Daoy (cell line): ENCODE data around the gene PGLYRP3. TPM values are rescaled to one million over a fixed set of nuclear protein-coding genes. Genes with fewer than 3 reads are reported as not detected.

ENCODE experiments used
- DNase-seq: peaks from one replicate; pipeline ENCODE4 v3.0.0-alpha.2; 2015; ENCODE audit warnings: low read depth
- total RNA-seq: library from RNA; depleted of rRNA; stranded (reverse); fragments of >200 nt; shearing (Covaris generic); gene quantifications from 2 replicates; pipeline ENCODE4 v1.2.3, GENCODE V29; 2014; rRNA removed

PGLYRP3 gene
- total RNA-seq, result not detected in 2 replicates

DNA sequence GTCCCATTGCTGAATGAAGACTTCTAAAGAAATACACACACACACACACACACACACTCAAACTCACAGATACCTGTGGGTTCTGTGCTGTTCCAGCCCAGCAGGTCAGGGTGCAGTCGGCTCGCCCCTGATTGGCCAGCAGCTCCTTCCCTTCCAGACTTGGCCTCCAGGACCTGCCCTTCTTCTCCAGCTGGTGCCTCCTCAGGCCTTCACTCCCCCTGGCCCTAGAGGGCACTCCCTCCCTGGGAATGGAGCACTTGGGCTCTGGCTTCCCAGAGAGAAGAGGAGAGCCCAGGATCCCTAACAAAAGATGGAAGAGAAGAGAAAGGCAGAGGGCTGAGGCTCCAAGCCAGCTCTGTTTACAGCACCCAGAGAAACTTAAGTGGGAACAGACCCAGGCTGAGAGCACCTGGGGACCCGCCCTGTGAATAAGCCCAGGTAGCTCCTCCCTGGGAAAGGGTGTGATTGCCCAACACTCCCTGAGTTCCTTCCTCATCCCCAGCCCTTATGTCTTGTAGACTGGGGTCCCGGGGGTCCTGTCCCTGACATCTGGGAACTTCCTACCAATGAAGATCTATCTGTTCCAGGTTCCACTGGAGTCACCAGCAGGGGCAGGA lies at the start of gene PGLYRP3:
Gene PGLYRP3 (minus strand): TSS at position 383 of the 617 bp plus-strand sequence. CDS start 2,287 bp downstream, outside the sequence.
- DNase-seq, result no peak

- no peak for DNase-seq
Observed at GRCh38 chr1:153362187-153362775, 49.5 kb upstream of the PGLYRP3 start.

DNA sequence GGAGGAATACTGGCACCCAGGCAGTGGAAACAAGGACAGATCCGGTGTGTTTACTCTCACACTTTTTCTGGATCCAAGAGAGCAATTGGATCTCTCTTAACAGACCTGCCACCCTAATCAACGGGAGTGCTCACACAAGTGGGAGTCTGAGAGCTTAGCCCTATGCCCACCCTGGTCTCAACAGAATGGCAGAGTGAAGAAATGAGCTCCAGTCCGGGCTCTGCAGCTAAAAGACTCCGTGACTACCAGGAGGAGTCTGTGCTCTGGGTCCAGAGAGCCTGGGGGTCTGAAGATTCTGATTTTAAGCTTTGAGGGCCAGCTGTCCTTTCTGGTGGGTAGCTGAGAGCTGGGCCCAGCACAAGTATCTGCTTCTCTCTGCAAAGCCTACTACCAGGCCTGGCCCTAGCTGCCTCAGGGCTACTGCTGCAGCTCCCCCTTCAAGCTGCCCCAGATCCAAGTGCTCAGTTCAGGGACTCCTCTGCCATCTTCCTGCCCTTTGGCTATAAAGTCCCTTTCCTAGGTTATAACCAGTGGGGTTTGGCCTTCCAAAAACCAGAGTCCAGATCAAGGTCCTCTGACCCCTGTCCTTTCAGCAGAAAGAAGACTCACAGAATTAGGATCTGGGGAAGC lies 48.8 kb upstream of the PGLYRP3 start:
- DNase-seq, result no peak

- no peak for DNase-seq
Observed at GRCh38 chr1:153360592-153361479, 48.1 kb upstream of the PGLYRP3 start.

DNA sequence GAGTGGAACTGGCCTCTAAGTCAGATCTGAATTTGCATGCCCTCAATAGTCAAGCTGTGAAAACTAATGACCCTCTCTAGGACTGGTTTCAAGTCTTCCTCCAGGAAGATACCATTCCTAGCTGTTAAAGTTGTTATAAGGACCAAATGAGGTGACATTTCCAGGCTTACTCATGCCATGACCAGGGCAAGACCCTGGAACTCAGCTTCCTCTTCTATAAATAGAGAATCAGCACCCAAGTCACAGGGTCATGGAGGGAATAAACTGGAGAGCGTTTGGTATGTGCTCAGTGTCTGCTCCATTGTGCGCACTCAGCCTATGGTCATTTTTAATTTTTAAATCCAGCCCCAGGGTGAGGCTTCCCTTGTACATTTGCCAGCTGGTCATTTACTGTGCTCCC lies 47.4 kb upstream of the PGLYRP3 start:
- no peak for DNase-seq

GRCh38 chr1:153359241-153359640 lies 46.5 kb upstream of the PGLYRP3 start:
- no peak for DNase-seq

GRCh38 chr1:153358691-153358975 lies 45.9 kb upstream of the PGLYRP3 start:
- DNase-seq, result no peak

DNA sequence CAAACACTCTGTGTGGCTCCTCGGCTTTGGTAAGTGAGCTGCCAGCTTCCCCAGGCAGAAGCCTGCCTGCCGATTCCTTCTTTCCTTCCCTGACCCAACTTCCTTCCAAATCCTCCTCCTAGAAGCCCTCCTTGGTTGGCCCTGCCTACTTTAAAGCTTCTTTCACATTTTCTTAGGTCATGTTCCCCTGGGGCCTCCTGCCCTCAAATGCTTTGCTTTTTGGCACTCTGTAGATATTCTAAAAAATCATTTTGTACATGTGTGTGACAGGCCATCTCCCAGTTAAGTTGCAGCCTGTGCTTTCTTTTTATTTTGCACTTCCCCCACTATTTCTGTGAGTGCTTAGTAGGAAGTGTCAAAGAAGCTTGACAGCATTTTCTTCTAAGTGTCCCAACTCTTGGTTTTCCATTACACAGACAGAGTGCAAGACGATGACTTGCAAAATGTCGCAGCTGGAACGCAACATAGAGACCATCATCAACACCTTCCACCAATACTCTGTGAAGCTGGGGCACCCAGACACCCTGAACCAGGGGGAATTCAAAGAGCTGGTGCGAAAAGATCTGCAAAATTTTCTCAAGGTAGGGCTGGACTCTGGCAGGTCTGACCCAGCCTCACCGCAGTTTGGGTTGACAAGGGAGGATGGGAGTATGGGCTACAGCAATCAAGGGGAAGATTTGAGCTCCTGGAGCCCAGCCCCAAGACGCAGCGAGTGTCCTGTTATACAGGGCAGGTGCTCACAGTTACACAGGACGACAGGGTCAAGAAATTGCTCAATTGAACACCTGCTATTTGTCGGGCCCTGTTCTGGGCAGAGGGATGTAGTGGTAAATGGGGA lies 45.3 kb upstream of the PGLYRP3 start, which contains the start of gene S100A9:
Gene S100A9 (plus strand): TSS at position 2 of the 838 bp plus-strand sequence. CDS start 430 bp downstream, at position 432.
- DNase-seq, result no peak

DNA sequence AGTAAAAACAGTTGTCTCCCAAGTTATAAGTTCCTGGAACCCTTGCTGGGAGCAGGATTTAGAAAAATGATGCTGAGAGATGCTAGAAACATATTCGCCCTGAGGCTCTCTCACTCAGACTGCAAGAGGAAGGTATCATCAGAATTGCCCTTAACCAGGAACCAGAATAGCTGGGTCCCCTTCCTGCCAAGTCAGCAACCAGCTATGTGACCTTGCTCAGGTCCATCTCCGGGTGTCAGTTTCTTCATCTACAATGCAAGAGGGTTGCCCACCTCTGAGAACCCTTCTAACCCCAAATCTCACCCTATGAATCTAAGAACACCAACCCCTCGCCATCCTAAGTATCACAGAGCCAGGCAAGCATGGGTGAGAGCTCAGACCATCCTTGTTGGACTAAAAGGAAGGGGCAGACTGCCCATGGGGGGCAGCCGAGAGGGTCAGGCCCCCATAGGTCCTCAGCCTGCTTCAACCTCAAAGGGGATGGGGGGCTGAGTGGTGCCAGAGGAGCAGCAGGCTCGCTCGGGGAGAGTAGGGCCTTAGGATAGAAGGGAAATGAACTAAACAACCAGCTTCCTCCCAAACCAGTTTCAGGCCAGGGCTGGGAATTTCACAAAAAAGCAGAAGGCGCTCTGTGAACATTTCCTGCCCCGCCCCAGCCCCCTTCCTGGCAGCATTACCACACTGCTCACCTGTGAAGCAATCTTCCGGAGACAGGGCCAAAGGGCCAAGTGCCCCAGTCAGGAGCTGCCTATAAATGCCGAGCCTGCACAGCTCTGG lies 44.5 kb upstream of the PGLYRP3 start:
- DNase-seq, result no peak

GRCh38 chr1:153356392-153357075 lies 43.8 kb upstream of the PGLYRP3 start:
- no peak for DNase-seq

DNA sequence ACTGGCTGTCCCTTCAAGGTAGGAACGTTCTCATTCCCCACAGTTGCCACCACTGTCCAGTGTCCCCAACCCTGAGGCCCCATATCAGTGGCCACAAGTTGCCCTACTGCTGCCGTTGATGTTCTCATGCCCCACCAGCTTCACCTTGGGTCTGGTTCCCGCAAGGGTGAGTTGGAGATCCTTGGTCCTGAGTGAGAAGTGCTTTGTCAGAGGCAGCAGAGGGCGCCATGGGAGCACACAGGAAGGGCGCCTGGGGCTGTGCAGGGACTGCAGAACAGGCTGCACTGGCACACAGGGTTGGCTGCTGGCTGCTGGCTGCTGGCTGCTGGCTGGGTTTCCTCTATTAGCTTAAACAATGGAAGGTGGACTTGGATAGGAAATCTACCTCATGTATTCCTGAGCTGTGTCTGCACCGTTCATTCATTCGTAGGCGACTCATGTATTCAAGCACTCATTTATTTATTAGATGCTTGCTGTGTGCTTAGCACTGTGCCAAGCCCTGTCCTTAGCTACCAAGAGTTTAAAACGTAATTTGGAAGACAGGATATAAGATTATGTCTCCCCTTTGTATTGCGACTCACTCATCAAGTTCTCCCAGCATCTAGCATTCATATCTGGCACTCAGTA lies 42.8 kb upstream of the PGLYRP3 start:
- peak; percentile 78 for DNase-seq

DNA sequence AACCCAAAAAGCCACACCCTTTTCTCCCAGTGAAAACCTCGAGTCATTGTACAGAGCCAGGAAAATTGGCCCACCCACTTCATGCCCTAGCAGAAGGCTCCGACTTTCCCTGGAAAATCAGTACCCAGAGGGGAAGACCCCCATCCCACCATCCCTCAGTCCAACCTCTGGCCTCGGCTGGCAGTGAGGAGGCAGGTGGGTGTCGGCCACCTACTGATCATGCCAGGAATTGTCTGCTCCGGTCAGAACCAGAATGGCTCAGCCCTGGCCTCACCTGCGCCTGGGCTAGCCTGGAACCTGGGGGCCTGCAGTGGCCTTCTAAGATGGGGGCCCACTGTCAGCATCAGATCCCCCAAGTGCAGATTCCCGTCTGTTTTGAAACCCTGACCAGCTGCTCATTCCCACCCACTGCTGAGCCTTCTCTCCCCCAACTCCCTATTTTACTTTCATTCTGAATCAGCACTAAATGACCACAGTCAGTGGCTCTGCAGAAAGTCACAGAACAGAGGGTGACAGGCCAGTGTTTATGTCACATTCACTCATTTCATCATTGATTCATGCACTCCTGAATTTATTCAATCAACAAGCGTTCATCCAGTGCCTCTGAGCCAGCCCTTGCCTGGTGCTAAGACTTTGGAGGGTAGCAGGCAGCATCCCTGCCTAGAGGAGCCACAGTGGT lies 41.9 kb upstream of the PGLYRP3 start:
- DNase-seq, result no peak

DNA sequence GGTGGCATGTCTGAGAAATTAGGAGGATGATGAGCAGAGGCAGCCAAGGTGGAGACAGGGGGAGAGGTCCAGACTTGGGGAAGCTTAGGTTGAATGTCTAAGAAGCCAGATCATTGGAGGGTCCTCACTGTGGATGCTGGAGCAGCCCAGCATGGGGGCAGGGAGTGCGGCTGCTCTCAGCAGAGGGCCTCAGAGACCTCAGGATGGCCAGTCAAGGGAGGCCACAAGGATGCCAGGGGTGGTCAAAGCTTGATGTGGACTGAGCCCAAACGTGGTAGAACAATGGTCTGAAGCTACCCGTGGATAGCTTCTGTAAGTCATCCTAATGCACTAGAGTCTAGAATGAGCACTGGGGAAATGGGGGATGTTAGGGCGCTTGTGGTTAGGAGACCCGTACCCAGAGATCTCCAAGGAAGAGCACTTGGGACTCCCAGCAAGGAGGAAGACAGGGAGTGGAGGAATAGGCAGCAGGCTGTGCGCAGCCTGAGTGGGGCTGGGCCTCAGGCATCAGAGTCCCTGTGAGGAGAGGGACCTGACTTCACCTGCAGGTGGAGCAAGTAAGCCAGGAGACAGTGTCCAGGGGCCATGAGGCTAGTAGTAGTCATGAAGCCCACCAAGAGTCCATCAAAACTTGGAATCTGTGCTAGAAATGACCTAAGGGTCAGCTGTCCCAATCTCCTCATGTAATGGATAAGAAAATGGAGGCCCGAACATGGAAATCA lies 40.6 kb upstream of the PGLYRP3 start:
- DNase-seq, result peak; percentile 33

GRCh38 chr1:153352523-153352922 lies 39.8 kb upstream of the PGLYRP3 start:
- peak; percentile 79 for DNase-seq

GRCh38 chr1:153350321-153350957 lies 37.7 kb upstream of the PGLYRP3 start:
- no peak for DNase-seq

DNA sequence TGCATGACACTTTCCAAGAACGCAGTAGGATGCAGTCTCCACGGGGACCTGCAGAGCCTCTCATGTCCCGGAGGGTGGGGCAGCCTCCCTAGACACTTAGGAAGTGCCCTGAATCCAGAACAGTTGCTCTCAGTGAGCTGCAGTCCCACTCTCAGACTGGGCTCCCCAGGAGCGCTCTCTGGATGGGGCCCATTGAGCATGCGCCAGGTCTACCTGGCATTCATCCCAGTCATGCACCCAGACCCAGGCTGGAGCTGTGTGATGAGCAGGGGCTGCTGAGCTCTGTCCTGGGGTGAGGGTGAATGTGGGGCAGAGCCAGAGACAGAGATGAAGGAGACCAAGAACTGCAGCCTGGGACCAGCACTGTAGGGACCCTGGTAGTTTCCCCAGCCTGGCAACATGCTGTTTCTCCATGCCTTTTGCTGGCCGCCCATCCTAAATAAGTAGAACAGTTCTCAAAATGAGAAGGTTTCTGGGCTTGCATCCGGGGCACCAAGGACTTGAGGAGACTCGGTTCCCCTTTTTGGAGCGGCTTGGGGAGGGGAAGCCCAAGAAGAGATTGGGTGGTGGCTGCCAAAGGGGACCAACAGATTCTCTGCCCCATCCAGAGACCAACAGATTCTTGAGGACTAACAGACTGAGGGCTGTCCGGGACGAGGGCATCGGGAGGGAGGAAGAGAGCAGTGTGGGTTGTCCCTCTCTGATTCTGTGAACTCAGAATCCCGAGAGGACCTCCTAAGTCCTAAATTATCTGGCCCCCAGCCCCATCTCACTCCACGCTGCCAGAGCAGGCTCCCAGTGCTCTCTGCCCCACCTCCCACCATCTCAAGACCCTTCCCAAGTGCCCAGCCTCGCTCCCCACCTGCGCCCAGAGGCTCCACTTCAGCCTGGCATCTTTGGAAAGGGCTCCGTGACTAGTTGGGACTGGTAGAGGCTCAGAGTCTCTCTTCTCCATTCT lies 36.9 kb upstream of the PGLYRP3 start:
- no peak for DNase-seq
